Esophagus muscularis mucosa (tissue), 4 donors: ENCODE data around the gene MXD3. TPM values are rescaled to one million over a fixed set of nuclear protein-coding genes. Genes with fewer than 3 reads are reported as not detected.

Source experiments
- DNase-seq: peaks from one replicate; pipeline ENCODE4 v3.0.0-alpha.2; 2017; ENCODE audit errors: extremely low spot score
- H3K27ac ChIP-seq, 4 donors: fragments of 200-600 bp; sonication (generic); replicated peaks in 1 of 4; 1 replicate in 3 of 4; 2 replicates in 1 of 4; pipeline ENCODE4 v1.5.1; 2016 to 2019; ENCODE audit warnings: mild to moderate bottlenecking in 1 of 4
- H3K27me3 ChIP-seq, 4 donors: fragments of 200-600 bp; sonication (generic); one replicate each; pipeline versions ENCODE4 v1.5.1 to v1.6.0; 2016 to 2019
- H3K36me3 ChIP-seq, 4 donors: fragments of 200-600 bp; sonication (generic); one replicate each; pipeline ENCODE4 v1.5.1; 2016 to 2019
- H3K4me1 ChIP-seq, 4 donors: fragments of 200-600 bp; sonication (generic); one replicate each; pipeline ENCODE4 v1.5.1; 2016 to 2019
- H3K4me3 ChIP-seq, 4 donors: fragments of 200-600 bp; sonication (generic); 1 replicate in 2 of 4; 2 replicates in 2 of 4; pipeline ENCODE4 v1.5.1; 2016 to 2019; ENCODE audit warnings: mild to moderate bottlenecking in 4 of 4, moderate library complexity in 1 of 4
- H3K9me3 ChIP-seq, 4 donors: fragments of 200-600 bp; sonication (generic); 1 replicate in 3 of 4; 2 replicates in 1 of 4; pipeline ENCODE4 v1.5.1; 2016 to 2019
- EP300 ChIP-seq: sonication (generic); formaldehyde crosslinking; IDR thresholded peaks from one replicate; pipeline ENCODE4 v1.6.1; 2017; ENCODE audit warnings: antibody characterized with exemption
- POLR2A ChIP-seq: fragments of 450-650 bp; IDR thresholded peaks from one replicate; pipeline ENCODE4 v1.6.1; 2017; ENCODE audit warnings: antibody characterized with exemption, moderate library complexity, mild to moderate bottlenecking, low read depth
- POLR2AphosphoS5 ChIP-seq, 2 donors: sonication (generic); formaldehyde crosslinking; IDR thresholded peaks; one replicate each; pipeline ENCODE4 v1.6.1; 2017; ENCODE audit warnings: antibody characterized with exemption in 2 of 2
- WGBS: methylation state at CpG from one replicate; pipeline ENCODE4 v1.1.5; 2018; 5-methylcytosine and 5-hydroxymethylcytosine counted together
- intact Hi-C: fragments of 100-400 bp; cut with DNase I; formaldehyde crosslinking; loops from one replicate; pipeline ENCODE4 v1.15.1; 2023
- total RNA-seq, 4 donors: library from RNA; depleted of rRNA; stranded (reverse); fragments of >200 nt; gene quantifications; one replicate each; pipeline versions ENCODE4 v1.1.0 to v1.2.1, GENCODE V29; 2016
- TF ChIP-seq, protein P1 (sequence below), 3 experiments: fragments of 200-600 bp in 2 of 3; fragments of 450-650 bp in 1 of 3; sonication (generic) in 2 of 3; IDR thresholded peaks; one replicate each; pipeline ENCODE4 v1.5.1; 2017 to 2019; ENCODE audit warnings: antibody characterized with exemption in 3 of 3, mild to moderate bottlenecking in 2 of 3, moderate library complexity in 1 of 3

The MXD3 gene
- total RNA-seq, 4 donors from 2014 or later, result 2.5 to 11.2 (median 7.9) TPM

DNA sequence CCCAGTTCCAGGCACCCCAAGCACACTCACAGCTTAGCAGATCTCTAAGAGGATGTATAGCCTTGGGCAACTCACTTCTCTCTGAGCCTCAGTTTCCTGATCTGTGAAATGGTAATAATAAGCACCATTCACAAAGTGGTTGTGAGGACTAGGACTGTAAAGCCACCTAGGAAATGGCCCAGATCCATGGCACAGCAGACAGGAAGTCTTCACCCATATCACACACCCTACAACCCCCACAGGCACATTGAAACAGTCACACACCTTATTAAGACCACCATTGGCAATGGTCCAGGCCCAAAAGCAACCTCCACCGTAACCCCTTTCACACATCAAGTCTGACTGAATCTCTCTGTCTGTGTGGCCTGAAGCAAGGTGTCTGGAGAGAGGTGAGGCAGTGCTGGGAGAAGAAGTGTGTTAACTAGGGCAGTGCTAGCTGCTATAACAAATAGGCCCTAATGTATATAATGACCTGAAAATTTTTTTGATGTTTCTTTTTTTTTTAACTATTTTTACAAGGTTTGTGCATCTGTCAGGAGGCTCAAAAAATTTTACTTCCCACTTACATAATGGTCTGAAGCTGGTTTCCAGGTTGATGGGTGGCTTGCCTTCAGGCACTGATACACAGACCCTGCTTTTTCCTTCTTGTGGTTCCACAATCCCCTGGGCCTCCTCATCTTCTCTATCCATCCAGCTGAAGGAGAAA, 43.6 kb upstream of the MXD3 start:
- intact Hi-C loops, result no loop called here
- Histone ChIP-seq H3K4me3 (no peak overlapping the region), H3K27ac (no peak overlapping the region), H3K4me1 (peaks cover 17 to 30% (median 23%) of the 10 kb centered on the region in 4 donors), H3K27me3 (no peaks in the 10 kb centered on the region), H3K9me3 (no peaks in the 10 kb centered on the region), H3K36me3 (peaks cover 0 to under 1% (median 0%) of the 10 kb centered on the region in 4 donors)
- no peak for DNase-seq
- TF ChIP-seq POLR2AphosphoS5 (IDR thresholded peaks at IDR 0.05) (no peak), EP300 (no peak), POLR2A (no peak)
- TF ChIP-seq, protein P1, sequence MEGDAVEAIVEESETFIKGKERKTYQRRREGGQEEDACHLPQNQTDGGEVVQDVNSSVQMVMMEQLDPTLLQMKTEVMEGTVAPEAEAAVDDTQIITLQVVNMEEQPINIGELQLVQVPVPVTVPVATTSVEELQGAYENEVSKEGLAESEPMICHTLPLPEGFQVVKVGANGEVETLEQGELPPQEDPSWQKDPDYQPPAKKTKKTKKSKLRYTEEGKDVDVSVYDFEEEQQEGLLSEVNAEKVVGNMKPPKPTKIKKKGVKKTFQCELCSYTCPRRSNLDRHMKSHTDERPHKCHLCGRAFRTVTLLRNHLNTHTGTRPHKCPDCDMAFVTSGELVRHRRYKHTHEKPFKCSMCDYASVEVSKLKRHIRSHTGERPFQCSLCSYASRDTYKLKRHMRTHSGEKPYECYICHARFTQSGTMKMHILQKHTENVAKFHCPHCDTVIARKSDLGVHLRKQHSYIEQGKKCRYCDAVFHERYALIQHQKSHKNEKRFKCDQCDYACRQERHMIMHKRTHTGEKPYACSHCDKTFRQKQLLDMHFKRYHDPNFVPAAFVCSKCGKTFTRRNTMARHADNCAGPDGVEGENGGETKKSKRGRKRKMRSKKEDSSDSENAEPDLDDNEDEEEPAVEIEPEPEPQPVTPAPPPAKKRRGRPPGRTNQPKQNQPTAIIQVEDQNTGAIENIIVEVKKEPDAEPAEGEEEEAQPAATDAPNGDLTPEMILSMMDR (IDR thresholded peaks at IDR 0.05), result no peak
- WGBS, result 79% methylated on average over 1 of the region's 1 CpG

- Histone ChIP-seq H3K4me1 (peaks cover 23 to 36% (median 29%) of the 10 kb centered on the region in 4 donors), H3K9me3 (no peaks in the 10 kb centered on the region), H3K27me3 (no peaks in the 10 kb centered on the region), H3K36me3 (peaks cover 0 to 7% (median 3%) of the 10 kb centered on the region in 4 donors), H3K4me3 (no peak overlapping the region), H3K27ac (no peak overlapping the region)
- TF ChIP-seq POLR2A (no peak), POLR2AphosphoS5 (IDR thresholded peaks at IDR 0.05) (no peak), EP300 (no peak)
- TF ChIP-seq, protein P1 (IDR thresholded peaks at IDR 0.05), result no peak
- 63% methylated on average over 3 of the region's 3 CpGs for WGBS
- intact Hi-C loops, result loop anchor here (5.0 kb wide), 1 partner anchor 37 kb away; no protein-coding TSS in a partner anchor
- no peak for DNase-seq
These were observed 43.0 kb upstream of the MXD3 start for GRCh38 chr5:177354711-177355110.

DNA sequence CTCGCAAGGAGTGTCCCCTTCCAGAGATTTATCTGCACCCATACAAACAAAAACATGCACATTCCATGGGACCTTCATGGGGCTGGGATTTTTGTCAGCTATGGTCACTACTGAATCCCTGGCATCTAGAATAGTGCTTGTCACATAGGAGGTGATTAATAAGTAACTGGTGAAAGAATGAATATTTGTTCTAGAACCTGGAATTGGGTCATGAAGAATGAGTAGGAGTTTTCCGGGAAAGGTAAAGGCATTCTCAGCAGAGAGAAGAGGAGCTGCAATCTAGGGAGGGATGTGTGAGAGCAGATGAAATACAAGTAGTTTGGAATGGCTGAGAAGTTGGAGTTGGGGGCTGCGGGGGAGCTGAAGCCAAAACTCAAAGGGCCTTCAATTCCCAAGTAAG, 42.6 kb upstream of the MXD3 start:
- DNase-seq, result no peak
- TF ChIP-seq POLR2AphosphoS5 (IDR thresholded peaks at IDR 0.05), result no peak
- TF ChIP-seq POLR2A, result no peak
- TF ChIP-seq EP300, result no peak
- TF ChIP-seq, protein P1 (IDR thresholded peaks at IDR 0.05), result no peak
- Histone ChIP-seq H3K27ac (no peak overlapping the region), H3K4me3 (no peak overlapping the region), H3K9me3 (no peaks in the 10 kb centered on the region), H3K4me1 (peaks cover 27 to 41% (median 33%) of the 10 kb centered on the region in 4 donors), H3K36me3 (peaks cover 0 to 11% (median 5%) of the 10 kb centered on the region in 4 donors), H3K27me3 (no peaks in the 10 kb centered on the region)
- WGBS, result 96% methylated on average over 3 of the region's 3 CpGs
- intact Hi-C loops, result loop anchor here (5.0 kb wide), 1 partner anchor 37 kb away; no protein-coding TSS in a partner anchor

GRCh38 chr5:177353093-177353492, 41.4 kb upstream of the MXD3 start:
- no peak overlapping the region for H3K27ac ChIP-seq
- intact Hi-C loops, result loop anchor here (5.0 kb wide), 1 partner anchor 36 kb away; no protein-coding TSS in a partner anchor
- H3K4me3 ChIP-seq, result no peak overlapping the region
- peaks cover 0 to 17% (median 8%) of the 10 kb centered on the region in 4 donors for H3K36me3 ChIP-seq
- H3K27me3 ChIP-seq, result no peaks in the 10 kb centered on the region
- H3K4me1 ChIP-seq, result peaks cover 21 to 44% (median 41%) of the 10 kb centered on the region in 4 donors
- TF ChIP-seq EP300 (no peak), POLR2AphosphoS5 (IDR thresholded peaks at IDR 0.05) (no peak), POLR2A (no peak)
- TF ChIP-seq, protein P1 (IDR thresholded peaks at IDR 0.05), result no peak
- no peak for DNase-seq
- no peaks in the 10 kb centered on the region for H3K9me3 ChIP-seq
- 68% methylated on average over 5 of the region's 5 CpGs for WGBS
